Measurements from ENCODE around the gene ZP3.
"Not testable (repeated sequence)": the region's sequence is repeated elsewhere in the genome, so short reads cannot be mapped to it uniquely, and the experiment has no call there.

The ZP3 gene

GRCh38 chr7:76476742-76477474 lies 52.2 kb downstream of the ZP3 start:
- not testable (repeated sequence) for H2AFZ ChIP-seq (ENCODE audit: low read depth); H3K4me1 ChIP-seq (ENCODE audit: low read depth, poor library complexity, severe bottlenecking); H3K27me3 ChIP-seq (ENCODE audit: insufficient read depth, low read depth); H4K20me1 ChIP-seq (ENCODE audit: insufficient read depth); H3K27ac ChIP-seq; H3K4me3 ChIP-seq (IDR thresholded peaks at IDR 0.05; ENCODE audit: insufficient read depth, low read depth, low read length); H3K4me2 ChIP-seq; H3K36me3 ChIP-seq (ENCODE audit: insufficient read depth); H3K9ac ChIP-seq; H3K79me2 ChIP-seq (ENCODE audit: insufficient read depth, low read depth)

GRCh38 chr7:76479628-76480027 lies 54.9 kb downstream of the ZP3 start:
- not testable (repeated sequence) for H3K4me3 ChIP-seq (IDR thresholded peaks at IDR 0.05; ENCODE audit: insufficient read depth, low read depth, low read length); H3K4me1 ChIP-seq (ENCODE audit: low read depth, poor library complexity, severe bottlenecking); H3K79me2 ChIP-seq (ENCODE audit: insufficient read depth, low read depth); H2AFZ ChIP-seq (ENCODE audit: low read depth); H3K4me2 ChIP-seq; H4K20me1 ChIP-seq (ENCODE audit: insufficient read depth); H3K36me3 ChIP-seq (ENCODE audit: insufficient read depth); H3K9ac ChIP-seq; H3K27me3 ChIP-seq (ENCODE audit: insufficient read depth, low read depth); H3K27ac ChIP-seq

- H3K27ac ChIP-seq; H3K4me3 ChIP-seq (IDR thresholded peaks at IDR 0.05; ENCODE audit: insufficient read depth, low read depth, low read length); H2AFZ ChIP-seq (ENCODE audit: low read depth); H3K36me3 ChIP-seq (ENCODE audit: insufficient read depth); H3K4me2 ChIP-seq; H3K27me3 ChIP-seq (ENCODE audit: insufficient read depth, low read depth); H3K4me1 ChIP-seq (ENCODE audit: low read depth, poor library complexity, severe bottlenecking); H3K9ac ChIP-seq; H3K79me2 ChIP-seq (ENCODE audit: insufficient read depth, low read depth); H4K20me1 ChIP-seq (ENCODE audit: insufficient read depth): not testable (repeated sequence)
Measured at GRCh38 chr7:76480403-76481253, 55.9 kb downstream of the ZP3 start.

- H3K36me3 ChIP-seq (ENCODE audit: insufficient read depth); H3K4me3 ChIP-seq (IDR thresholded peaks at IDR 0.05; ENCODE audit: insufficient read depth, low read depth, low read length); H3K9ac ChIP-seq; H3K27ac ChIP-seq; H3K79me2 ChIP-seq (ENCODE audit: insufficient read depth, low read depth); H2AFZ ChIP-seq (ENCODE audit: low read depth); H3K4me1 ChIP-seq (ENCODE audit: low read depth, poor library complexity, severe bottlenecking); H3K4me2 ChIP-seq; H3K27me3 ChIP-seq (ENCODE audit: insufficient read depth, low read depth); H4K20me1 ChIP-seq (ENCODE audit: insufficient read depth): not testable (repeated sequence)
Measured at GRCh38 chr7:76482660-76483059, 57.9 kb downstream of the ZP3 start.

DNA sequence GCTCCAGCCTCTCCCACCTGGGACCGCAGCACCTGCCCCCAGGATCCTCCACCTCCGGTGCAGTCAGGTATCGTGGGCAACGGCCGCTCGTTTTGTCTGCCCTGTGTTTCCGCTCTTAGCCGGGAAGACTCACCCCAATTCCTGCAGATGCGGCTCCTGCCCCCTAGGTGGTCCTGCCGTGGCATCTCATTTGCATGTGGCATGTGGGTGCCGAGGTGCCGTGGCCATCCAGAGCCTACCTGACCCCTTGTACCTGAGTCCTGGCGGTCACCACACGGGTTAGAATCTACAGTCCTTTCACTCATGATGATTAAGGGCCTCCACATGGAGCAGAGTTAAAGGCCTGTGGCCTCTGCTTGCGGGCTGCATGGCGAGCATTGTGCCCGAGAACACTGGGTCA lies 58.3 kb downstream of the ZP3 start:
- H3K4me1 ChIP-seq (ENCODE audit: low read depth, poor library complexity, severe bottlenecking); H3K27me3 ChIP-seq (ENCODE audit: insufficient read depth, low read depth); H3K4me2 ChIP-seq; H3K36me3 ChIP-seq (ENCODE audit: insufficient read depth); H3K4me3 ChIP-seq (IDR thresholded peaks at IDR 0.05; ENCODE audit: insufficient read depth, low read depth, low read length); H3K27ac ChIP-seq; H3K79me2 ChIP-seq (ENCODE audit: insufficient read depth, low read depth); H4K20me1 ChIP-seq (ENCODE audit: insufficient read depth); H2AFZ ChIP-seq (ENCODE audit: low read depth); H3K9ac ChIP-seq: not testable (repeated sequence)

DNA sequence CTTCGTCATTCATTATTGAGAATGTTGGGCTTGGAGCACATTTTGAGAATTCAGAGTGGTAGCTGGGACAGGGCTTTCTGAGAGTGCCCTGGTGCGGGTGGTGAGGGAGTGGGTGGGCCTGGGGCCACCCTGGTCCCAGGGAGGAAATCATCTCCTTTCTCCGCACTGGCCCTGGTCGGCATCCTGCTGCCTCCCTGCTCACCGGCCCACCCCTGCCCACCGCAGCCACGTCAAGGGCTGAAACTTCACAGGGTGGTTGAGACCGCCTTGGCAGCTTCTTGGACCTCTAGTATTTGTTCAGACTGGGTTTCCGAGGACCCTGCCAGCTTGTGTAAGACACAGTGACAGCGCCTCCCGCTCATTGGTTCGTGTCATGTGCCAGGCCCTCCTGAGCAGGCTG lies 59.7 kb downstream of the ZP3 start:
- not testable (repeated sequence) for H3K27me3 ChIP-seq (ENCODE audit: insufficient read depth, low read depth); H4K20me1 ChIP-seq (ENCODE audit: insufficient read depth); H3K4me3 ChIP-seq (IDR thresholded peaks at IDR 0.05; ENCODE audit: insufficient read depth, low read depth, low read length); H2AFZ ChIP-seq (ENCODE audit: low read depth); H3K27ac ChIP-seq; H3K36me3 ChIP-seq (ENCODE audit: insufficient read depth); H3K79me2 ChIP-seq (ENCODE audit: insufficient read depth, low read depth); H3K4me2 ChIP-seq; H3K4me1 ChIP-seq (ENCODE audit: low read depth, poor library complexity, severe bottlenecking); H3K9ac ChIP-seq

DNA sequence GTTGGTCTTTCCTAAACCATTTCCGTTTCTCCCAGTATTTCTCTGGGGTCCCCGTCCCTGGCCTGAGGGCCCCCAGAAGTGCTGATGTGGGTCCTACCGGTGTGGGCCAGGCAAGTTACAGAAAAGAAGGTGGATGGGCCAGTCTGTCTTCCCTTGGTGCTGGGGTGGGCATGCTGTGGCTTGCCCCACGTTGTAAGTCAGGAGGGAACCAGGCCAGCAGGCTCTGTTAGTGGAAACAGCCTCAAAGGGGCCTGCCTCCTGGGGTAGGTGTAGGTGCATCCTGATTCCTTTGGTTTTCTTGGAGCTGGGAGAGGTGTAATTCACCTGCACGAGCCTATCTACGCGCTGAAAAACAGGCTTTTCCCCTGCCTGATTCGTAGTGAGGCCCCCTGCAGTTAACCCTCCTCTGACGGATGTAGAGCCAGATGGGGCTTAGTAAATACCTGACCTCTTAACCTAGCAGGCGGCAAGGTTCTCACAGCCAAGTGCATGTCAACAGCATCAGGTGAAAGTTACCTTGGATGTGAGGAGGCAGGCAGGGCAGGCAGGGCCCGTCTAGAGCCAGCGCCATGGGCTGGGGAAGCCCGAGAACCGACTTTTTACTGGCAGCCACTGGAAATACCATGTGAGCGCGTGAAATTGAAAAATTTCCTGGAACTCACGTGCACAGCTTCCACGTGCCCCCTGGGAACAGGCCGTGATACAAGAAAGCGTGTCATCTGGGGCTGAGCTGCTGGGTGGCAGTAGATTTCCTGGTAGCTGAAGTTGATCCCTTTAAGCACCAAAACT lies 61.3 kb downstream of the ZP3 start:
- not testable (repeated sequence) for H3K36me3 ChIP-seq (ENCODE audit: insufficient read depth); H4K20me1 ChIP-seq (ENCODE audit: insufficient read depth); H3K27me3 ChIP-seq (ENCODE audit: insufficient read depth, low read depth); H3K27ac ChIP-seq; H3K79me2 ChIP-seq (ENCODE audit: insufficient read depth, low read depth); H3K4me3 ChIP-seq (IDR thresholded peaks at IDR 0.05; ENCODE audit: insufficient read depth, low read depth, low read length); H3K4me1 ChIP-seq (ENCODE audit: low read depth, poor library complexity, severe bottlenecking); H2AFZ ChIP-seq (ENCODE audit: low read depth); H3K4me2 ChIP-seq; H3K9ac ChIP-seq

DNA sequence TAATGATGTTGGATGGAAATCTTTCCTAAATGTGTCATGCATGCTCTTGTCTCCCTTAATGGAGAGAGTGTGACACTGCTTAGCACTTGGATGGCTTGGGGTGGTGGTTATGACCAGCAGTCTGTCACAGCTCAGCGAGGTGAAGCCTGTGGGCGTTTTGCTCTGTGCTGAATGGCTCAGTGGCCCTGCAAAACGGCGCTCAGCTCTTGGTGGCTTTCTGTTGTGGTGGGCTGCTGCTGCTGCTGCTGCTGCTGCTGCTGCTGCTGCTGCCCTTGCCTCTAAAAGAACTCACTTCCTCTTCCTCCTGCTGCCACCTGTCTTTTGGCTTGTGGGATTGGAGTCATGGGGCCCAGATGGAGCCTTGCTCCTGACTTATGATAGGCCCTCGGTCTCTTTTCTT lies 61.9 kb downstream of the ZP3 start:
- H2AFZ ChIP-seq (ENCODE audit: low read depth); H4K20me1 ChIP-seq (ENCODE audit: insufficient read depth); H3K4me3 ChIP-seq (IDR thresholded peaks at IDR 0.05; ENCODE audit: insufficient read depth, low read depth, low read length); H3K27me3 ChIP-seq (ENCODE audit: insufficient read depth, low read depth); H3K36me3 ChIP-seq (ENCODE audit: insufficient read depth); H3K4me1 ChIP-seq (ENCODE audit: low read depth, poor library complexity, severe bottlenecking); H3K27ac ChIP-seq; H3K4me2 ChIP-seq; H3K79me2 ChIP-seq (ENCODE audit: insufficient read depth, low read depth); H3K9ac ChIP-seq: not testable (repeated sequence)

DNA sequence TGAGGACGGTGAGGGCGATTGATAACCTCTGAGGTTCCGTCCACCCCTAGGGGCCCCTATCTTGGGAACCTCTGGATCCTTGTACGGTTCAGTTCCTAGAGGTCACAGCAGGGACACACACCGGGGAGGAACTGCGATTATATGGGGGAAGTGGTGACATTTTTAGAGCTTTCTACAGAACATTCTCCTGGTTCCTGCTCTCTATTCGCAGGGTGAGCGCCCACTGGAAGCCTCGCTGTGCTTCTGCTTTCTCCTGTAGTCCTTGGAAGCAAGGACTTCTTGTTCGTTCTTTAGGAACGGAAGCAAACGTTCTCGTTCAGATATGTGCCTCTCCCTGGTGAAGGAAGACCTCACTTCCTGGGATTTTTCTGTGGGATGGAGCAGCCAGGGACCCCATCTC lies 63.2 kb downstream of the ZP3 start:
- not testable (repeated sequence) for H3K36me3 ChIP-seq (ENCODE audit: insufficient read depth); H4K20me1 ChIP-seq (ENCODE audit: insufficient read depth); H3K4me2 ChIP-seq; H3K4me3 ChIP-seq (IDR thresholded peaks at IDR 0.05; ENCODE audit: insufficient read depth, low read depth, low read length); H3K9ac ChIP-seq; H3K27me3 ChIP-seq (ENCODE audit: insufficient read depth, low read depth); H3K4me1 ChIP-seq (ENCODE audit: low read depth, poor library complexity, severe bottlenecking); H2AFZ ChIP-seq (ENCODE audit: low read depth); H3K27ac ChIP-seq; H3K79me2 ChIP-seq (ENCODE audit: insufficient read depth, low read depth)
